ENCODE data around the gene MRPS7.

MRPS7 gene

DNA sequence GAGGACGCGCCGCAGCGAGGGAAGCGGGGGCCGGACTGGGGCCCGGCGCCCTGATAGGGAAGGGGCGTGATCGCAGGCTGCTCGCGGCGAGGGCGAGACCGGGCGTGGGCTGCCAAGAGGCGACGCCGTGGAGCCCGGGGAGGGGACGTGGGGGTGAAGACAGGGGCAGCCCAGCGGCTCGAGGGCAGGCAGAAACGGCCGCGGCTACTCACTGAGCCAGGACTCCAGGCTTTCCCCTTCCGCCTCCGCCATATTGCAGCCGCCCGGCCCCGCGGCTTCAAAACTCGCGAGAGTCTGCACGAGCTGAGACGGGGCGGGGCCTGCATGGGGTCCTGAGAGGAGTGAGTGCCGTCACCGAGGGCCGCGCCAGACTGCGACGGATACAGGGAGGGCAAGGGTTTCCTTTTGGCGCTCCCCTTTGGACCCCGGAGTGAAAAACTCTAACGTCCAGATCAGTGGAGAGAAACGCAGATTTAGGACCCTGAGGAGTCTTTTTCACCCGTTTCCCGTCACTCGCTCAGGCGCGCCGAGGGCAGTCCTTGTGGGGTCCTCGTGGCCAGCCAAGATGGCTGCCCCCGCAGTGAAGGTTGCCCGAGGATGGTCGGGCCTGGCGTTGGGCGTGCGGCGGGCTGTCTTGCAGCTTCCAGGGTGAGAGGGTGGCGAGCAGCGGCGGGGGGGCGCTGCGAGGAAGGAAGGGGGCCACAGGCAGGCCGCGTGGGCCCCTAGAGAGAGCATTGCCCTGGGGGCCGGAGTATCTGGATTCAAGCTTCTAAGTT, at the start of gene MRPS7, which contains the start of gene GGA3:
Gene MRPS7, plus strand, starts transcription at position 544 of the 776 bp plus-strand sequence. Its CDS starts 22 bp downstream, at position 566.
Gene GGA3, minus strand, starts transcription at position 271 of the 776 bp plus-strand sequence. Its CDS starts 19 bp downstream, at position 252.
- CTCF ChIA-PET, result interaction anchor here (0.6 to 6.3 kb wide), 17 partner anchors 9 to 398 kb away, joined by 3 to 74 read pairs (median 5); partner anchors contain the start of genes ARMC7, MIF4GD and SLC25A19
- Histone ChIP-seq H3K9me3 (ENCODE audit: control insufficient read depth, insufficient read depth, low read depth, low read length) (no peaks in the 10 kb centered on the region), H3K27ac (ENCODE audit: extremely low read depth, low read depth, low read length) (peak within 1 kb of the TSS; percentile 99), H3K4me1 (ENCODE audit: control insufficient read depth, insufficient read depth, low read length) (peaks cover 5% of the 10 kb centered on the region; the same call in 1 of the 2 replicates), H3K36me3 (ENCODE audit: control insufficient read depth in 2 of 2, insufficient read depth in 1 of 2, low read length in 2 of 2) (peaks cover 29 to 41% of the 10 kb centered on the region in 2 experiments), H3K4me3 (ENCODE audit: low read depth, low read length) (peak within 1 kb of the TSS; percentile 99)
- POLR2A ChIA-PET, result interaction anchor here (0.5 to 3.7 kb wide), 25 partner anchors 9 to 289 kb away, joined by 3 to 90 read pairs (median 4); partner anchors contain the start of genes GRB2, HID1, LLGL2 and MIF4GD
- TF ChIP-seq ZNF366 (tag by site-specific recombination; conservative IDR thresholded peaks at IDR 0.05) (no peak), ZXDB (tag by site-specific recombination; IDR thresholded peaks at IDR 0.05) (peak; percentile 87), ZNF48 (tag by site-specific recombination; IDR thresholded peaks at IDR 0.05) (no peak), ZNF585B (tag by site-specific recombination; IDR thresholded peaks at IDR 0.05) (no peak), ZNF529 (tag by site-specific recombination; IDR thresholded peaks at IDR 0.05; ENCODE audit: insufficient replicate concordance) (no peak), ZNF174 (tag by site-specific recombination; IDR thresholded peaks at IDR 0.05) (no peak), ZNF26 (tag by site-specific recombination; IDR thresholded peaks at IDR 0.05) (no peak), ZNF155 (tag by site-specific recombination; IDR thresholded peaks at IDR 0.05) (no peak), ZNF501 (tag by site-specific recombination; IDR thresholded peaks at IDR 0.05) (peak; percentile 65), GLIS1 (tag by site-specific recombination; IDR thresholded peaks at IDR 0.05) (no peak; the same call in 1 of the 2 replicates), ZNF175 (tag by site-specific recombination; IDR thresholded peaks at IDR 0.05) (no peak), ZNF404 (tag by site-specific recombination; IDR thresholded peaks at IDR 0.05) (no peak), ZBTB1 (tag by site-specific recombination; IDR thresholded peaks at IDR 0.05) (no peak), ELK4 (IDR thresholded peaks at IDR 0.05; ENCODE audit: borderline replicate concordance, low read depth, low read length) (no peak), ZNF580 (tag by site-specific recombination; IDR thresholded peaks at IDR 0.05) (peak; percentile 32; the same call in 1 of the 2 replicates), ZNF184 (tag by site-specific recombination; IDR thresholded peaks at IDR 0.05) (no peak), ZNF391 (tag by site-specific recombination; IDR thresholded peaks at IDR 0.05; ENCODE audit: borderline replicate concordance, low read depth) (no peak), ZBTB49 (tag by site-specific recombination; IDR thresholded peaks at IDR 0.05; ENCODE audit: low read depth) (no peak)
- TF ChIP-seq, protein P1, sequence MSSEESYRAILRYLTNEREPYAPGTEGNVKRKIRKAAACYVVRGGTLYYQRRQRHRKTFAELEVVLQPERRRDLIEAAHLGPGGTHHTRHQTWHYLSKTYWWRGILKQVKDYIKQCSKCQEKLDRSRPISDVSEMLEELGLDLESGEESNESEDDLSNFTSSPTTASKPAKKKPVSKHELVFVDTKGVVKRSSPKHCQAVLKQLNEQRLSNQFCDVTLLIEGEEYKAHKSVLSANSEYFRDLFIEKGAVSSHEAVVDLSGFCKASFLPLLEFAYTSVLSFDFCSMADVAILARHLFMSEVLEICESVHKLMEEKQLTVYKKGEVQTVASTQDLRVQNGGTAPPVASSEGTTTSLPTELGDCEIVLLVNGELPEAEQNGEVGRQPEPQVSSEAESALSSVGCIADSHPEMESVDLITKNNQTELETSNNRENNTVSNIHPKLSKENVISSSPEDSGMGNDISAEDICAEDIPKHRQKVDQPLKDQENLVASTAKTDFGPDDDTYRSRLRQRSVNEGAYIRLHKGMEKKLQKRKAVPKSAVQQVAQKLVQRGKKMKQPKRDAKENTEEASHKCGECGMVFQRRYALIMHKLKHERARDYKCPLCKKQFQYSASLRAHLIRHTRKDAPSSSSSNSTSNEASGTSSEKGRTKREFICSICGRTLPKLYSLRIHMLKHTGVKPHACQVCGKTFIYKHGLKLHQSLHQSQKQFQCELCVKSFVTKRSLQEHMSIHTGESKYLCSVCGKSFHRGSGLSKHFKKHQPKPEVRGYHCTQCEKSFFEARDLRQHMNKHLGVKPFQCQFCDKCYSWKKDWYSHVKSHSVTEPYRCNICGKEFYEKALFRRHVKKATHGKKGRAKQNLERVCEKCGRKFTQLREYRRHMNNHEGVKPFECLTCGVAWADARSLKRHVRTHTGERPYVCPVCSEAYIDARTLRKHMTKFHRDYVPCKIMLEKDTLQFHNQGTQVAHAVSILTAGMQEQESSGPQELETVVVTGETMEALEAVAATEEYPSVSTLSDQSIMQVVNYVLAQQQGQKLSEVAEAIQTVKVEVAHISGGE (tag by site-specific recombination; conservative IDR thresholded peaks at IDR 0.05; ENCODE audit: low read depth), result peak; percentile 72
- TF ChIP-seq, protein P2, sequence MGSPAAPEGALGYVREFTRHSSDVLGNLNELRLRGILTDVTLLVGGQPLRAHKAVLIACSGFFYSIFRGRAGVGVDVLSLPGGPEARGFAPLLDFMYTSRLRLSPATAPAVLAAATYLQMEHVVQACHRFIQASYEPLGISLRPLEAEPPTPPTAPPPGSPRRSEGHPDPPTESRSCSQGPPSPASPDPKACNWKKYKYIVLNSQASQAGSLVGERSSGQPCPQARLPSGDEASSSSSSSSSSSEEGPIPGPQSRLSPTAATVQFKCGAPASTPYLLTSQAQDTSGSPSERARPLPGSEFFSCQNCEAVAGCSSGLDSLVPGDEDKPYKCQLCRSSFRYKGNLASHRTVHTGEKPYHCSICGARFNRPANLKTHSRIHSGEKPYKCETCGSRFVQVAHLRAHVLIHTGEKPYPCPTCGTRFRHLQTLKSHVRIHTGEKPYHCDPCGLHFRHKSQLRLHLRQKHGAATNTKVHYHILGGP (tag by site-specific recombination; IDR thresholded peaks at IDR 0.05), result no peak
- TF ChIP-seq, protein P3, sequence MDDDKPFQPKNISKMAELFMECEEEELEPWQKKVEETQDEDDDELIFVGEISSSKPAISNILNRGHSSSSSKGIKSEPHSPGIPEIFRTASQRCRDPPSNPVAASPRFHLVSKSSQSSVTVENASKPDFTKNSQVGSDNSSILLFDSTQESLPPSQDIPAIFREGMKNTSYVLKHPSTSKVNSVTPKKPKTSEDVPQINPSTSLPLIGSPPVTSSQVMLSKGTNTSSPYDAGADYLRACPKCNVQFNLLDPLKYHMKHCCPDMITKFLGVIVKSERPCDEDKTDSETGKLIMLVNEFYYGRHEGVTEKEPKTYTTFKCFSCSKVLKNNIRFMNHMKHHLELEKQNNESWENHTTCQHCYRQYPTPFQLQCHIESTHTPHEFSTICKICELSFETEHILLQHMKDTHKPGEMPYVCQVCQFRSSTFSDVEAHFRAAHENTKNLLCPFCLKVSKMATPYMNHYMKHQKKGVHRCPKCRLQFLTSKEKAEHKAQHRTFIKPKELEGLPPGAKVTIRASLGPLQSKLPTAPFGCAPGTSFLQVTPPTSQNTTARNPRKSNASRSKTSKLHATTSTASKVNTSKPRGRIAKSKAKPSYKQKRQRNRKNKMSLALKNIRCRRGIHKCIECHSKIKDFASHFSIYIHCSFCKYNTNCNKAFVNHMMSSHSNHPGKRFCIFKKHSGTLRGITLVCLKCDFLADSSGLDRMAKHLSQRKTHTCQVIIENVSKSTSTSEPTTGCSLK (tag by site-specific recombination; IDR thresholded peaks at IDR 0.05), result no peak
- TF ChIP-seq, protein P4, sequence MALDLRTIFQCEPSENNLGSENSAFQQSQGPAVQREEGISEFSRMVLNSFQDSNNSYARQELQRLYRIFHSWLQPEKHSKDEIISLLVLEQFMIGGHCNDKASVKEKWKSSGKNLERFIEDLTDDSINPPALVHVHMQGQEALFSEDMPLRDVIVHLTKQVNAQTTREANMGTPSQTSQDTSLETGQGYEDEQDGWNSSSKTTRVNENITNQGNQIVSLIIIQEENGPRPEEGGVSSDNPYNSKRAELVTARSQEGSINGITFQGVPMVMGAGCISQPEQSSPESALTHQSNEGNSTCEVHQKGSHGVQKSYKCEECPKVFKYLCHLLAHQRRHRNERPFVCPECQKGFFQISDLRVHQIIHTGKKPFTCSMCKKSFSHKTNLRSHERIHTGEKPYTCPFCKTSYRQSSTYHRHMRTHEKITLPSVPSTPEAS (tag by site-specific recombination; IDR thresholded peaks at IDR 0.05), result no peak; the same call in 1 of the 2 replicates

Data from HEK293 (cell line).